Lower leg skin (tissue), 3 donors: ENCODE measurements around the gene ARHGAP22.

Source experiments
- POLR2A ChIP-seq, 2 donors: fragments of 450-650 bp; IDR thresholded peaks; one replicate each; pipeline ENCODE4 v1.6.1; 2016 to 2017; ENCODE audit warnings: antibody characterized with exemption in 2 of 2, mild to moderate bottlenecking in 1 of 2, moderate library complexity in 1 of 2
- TF ChIP-seq, protein P1 (sequence below), 3 donors: fragments of 450-650 bp; IDR thresholded peaks; one replicate each; pipeline ENCODE4 v1.5.1; 2016; ENCODE audit warnings: antibody characterized with exemption in 3 of 3, mild to moderate bottlenecking in 3 of 3, moderate library complexity in 2 of 3

DNA sequence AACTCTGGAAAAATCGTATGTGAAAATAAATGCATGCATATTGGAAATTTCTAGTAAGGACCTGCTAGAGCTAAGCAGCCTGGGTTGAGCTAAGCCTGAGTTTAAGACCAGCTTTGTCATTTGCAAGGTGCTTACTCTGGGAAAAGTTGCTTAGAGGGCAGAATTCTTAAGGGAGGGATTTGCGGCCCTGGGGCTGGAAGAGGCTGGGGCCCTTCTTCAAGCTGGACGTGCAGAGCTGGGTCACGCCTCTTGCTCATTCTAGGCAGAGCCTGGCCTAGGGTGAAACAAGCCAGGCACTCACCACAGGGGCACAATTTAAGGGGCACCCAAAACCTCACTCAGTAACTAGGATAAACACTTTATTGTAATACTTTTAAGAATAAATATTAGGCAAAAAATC is 137.2 kb downstream of the ARHGAP22 start:
- TF ChIP-seq, protein P1, sequence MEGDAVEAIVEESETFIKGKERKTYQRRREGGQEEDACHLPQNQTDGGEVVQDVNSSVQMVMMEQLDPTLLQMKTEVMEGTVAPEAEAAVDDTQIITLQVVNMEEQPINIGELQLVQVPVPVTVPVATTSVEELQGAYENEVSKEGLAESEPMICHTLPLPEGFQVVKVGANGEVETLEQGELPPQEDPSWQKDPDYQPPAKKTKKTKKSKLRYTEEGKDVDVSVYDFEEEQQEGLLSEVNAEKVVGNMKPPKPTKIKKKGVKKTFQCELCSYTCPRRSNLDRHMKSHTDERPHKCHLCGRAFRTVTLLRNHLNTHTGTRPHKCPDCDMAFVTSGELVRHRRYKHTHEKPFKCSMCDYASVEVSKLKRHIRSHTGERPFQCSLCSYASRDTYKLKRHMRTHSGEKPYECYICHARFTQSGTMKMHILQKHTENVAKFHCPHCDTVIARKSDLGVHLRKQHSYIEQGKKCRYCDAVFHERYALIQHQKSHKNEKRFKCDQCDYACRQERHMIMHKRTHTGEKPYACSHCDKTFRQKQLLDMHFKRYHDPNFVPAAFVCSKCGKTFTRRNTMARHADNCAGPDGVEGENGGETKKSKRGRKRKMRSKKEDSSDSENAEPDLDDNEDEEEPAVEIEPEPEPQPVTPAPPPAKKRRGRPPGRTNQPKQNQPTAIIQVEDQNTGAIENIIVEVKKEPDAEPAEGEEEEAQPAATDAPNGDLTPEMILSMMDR (IDR thresholded peaks at IDR 0.05) = no peak
- TF ChIP-seq POLR2A (IDR thresholded peaks at IDR 0.05) = no peak
